HTERT RPE-1 (cell line): ENCODE measurements around the gene FAM89B.

Source experiments
- in situ Hi-C: fragments of 300-500 bp; cut with MboI; formaldehyde crosslinking; loops from 4 replicates; pipeline ENCODE4 v1.14.3; 2020; ENCODE audit warnings: low sequenced_read_pairs

FAM89B gene

DNA sequence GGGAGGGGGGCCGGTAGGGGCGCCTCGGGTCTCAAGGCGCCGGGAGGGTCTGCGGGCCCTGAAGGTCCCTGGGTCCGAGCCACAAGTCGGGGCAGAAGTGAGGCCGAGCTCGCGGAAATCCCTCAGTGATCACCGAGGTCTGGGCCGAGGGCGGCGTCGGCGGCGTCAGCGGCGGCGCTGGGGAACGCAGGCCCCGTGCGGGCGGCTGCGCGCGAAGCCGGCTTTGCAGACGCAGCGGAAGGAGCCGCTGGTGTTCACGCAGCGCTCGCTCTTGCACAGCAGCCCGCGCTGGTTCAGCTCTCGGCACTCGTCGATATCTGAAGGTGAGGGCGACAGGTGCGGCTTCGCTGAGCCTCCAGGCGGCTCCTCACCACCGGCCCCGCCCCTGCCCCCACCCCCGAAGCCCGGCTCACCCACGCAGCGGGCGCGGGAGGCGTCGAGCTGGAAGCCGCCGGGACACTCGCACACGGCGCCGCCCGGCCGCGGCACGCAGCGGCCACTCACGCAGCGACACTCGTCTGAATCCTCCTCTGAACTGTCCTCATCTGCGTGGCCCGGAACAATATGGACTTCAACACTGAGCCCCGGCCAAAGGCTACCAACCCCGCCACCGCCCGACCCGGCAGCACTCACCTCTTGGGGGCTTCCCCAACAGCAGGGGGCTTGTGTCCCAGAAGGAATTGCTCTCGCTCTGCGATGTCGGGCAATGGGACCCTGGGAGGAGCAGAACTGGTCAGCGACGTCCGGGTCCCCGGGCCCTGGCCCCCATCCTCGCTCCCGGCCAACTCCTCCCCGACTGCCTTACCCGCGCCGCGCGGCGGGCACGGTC, 33.2 kb upstream of the FAM89B start:
- in situ Hi-C loops = no loop called here

DNA sequence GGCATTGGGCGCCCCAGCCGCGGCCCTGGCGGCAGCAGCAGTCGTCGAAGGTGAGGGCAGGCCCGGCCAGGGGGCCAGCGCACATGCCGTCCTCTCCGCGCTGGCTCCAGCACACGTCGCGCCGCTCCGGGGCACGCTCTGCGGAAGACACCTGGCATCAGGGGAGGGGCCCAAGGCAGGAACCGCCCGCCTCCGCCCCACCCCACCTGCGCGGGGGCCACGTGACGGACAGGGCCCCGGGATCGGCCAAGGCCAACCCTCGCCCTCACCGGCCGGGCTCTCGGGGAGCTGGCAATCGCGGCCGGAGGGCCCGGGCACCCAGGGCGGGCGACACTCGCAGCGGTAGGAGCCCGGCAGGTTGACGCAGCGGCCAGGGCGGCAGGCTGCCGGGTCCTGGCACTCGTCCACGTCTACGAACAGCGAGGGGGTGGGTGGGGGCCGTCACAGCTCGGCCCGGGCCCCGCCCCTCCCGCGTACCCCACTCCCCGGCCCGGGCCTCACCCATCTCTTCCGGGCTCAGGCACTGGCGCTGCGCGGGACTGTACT, 32.5 kb upstream of the FAM89B start:
- in situ Hi-C loops = no loop called here

DNA sequence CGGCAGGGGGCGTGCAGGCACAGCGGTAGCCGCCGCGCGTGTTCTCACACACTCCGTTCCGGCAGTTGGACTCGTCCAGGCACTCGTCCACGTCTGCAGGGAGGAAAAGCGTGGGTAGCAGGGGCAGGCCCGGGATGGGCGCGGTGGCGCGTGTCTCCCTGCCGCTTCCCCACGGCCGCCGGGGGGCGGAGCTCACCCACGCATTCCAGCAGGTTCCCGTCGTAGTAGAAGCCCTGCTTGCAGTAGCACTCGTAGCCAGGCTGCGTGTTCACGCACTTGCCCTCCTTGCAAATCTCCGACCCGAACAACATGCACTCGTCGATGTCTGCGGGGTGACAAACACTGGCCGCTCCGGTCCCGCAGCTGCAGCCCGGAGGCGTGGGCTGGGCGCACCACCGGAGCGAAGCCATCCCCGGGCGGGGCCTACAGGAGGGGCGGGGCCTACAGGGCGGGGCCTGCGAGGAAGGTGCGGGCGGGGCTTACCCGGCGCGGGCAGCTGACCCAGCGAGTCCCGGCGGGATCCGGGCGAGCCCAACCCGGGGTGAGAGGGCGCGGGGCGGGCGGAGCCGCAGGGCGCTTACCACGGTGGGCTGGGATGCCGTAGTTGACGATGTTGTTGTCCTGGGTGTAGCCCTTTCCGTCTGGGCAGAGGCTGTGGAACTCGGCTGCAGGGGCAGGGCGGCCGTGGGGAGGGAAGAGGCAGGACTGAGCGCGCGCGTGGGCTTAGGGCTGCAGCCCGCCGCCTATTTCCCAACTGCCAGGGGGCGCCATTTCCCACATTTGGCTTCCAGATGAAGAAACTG, 31.8 kb upstream of the FAM89B start:
- in situ Hi-C loops = no loop called here

DNA sequence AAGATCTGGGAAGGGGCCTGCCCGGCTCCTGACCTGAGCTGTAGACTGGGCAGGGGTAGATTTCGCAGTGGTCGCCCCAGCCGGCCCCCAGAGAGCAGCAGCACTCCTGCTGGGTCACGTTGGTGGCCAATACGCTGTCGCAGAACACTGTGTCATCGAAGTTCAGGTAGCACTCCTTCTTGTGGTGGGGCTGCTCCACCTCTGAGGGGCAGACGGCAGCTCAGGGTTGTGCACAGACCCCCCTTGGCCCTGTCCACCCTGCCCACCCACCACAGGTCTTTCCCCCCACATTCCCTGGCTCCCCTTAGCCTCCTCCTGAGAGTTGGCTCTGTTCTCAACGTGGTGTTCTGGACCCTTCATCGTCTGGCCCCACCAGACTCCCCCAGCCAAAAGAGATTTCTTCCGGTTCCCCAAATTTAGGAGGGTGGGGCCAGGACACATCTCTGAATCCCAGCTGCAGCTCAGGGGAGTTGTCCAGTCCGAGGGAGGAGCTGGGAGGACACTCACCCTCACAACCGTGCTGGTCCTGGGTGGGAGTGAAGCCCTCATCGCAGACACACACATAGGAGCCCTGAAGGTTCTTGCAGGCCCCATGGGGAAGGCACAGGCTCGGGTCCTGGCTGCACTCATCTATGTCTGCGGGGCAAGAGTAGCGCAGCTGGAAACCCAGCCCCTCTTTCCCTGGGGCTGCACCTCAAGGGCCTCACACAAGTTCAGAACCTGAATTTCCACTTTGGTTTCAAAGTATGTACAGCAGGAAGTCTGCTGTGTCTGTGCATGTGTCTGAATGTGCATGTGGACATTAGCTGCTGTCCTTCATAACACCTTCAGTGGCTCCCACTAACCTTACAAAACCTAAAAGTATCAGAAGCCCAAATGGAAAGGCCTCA, 31.0 kb upstream of the FAM89B start:
- in situ Hi-C loops = no loop called here

DNA sequence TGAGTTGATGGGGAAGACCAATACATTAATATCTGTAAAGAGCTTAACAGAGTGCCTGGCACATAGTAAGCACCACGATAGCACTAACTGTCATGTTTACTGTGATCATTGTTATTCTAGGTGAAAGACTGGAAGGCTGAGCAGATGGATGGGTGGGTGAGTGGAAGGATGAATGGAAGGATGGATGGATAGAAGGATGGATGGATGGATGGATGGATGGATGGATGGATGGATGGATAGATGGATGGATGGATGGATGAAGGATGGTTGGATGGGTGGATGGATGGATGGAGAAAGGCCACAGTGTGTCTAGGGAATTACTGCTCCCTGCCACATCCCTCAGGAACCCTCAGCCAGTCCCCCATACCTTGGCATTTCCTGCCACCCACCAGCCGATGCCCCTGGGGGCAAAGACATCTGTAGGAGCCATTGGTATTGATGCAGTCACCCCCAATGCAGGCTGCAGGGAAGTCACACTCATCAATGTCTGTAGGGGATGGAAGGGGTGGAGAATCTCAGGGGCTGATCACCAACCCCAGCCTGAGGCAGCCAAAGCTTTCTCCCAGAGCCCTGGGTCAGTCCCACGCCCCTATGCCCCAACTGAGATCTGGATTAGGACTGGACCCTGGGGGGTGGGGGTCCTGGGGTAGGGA, 29.5 kb upstream of the FAM89B start:
- in situ Hi-C loops = no loop called here

DNA sequence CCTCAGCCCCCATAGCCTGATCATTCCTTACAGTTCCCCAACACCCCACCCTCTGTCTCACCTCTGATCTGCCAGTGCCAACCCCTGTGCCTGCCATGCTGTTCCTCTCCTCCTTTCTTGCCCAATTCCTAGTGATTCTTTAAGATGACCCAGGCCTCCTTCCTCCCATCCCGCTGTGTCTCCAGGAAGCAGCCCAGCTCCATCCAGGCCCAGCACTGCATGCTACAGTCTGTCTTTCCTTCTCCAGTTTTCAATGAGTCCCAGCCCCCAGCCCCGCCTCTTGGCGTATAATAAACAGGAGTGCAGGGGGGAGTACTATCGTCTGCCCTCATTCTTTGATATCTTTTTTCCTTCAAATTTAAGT, 26.5 kb upstream of the FAM89B start:
- in situ Hi-C loops = no loop called here

DNA sequence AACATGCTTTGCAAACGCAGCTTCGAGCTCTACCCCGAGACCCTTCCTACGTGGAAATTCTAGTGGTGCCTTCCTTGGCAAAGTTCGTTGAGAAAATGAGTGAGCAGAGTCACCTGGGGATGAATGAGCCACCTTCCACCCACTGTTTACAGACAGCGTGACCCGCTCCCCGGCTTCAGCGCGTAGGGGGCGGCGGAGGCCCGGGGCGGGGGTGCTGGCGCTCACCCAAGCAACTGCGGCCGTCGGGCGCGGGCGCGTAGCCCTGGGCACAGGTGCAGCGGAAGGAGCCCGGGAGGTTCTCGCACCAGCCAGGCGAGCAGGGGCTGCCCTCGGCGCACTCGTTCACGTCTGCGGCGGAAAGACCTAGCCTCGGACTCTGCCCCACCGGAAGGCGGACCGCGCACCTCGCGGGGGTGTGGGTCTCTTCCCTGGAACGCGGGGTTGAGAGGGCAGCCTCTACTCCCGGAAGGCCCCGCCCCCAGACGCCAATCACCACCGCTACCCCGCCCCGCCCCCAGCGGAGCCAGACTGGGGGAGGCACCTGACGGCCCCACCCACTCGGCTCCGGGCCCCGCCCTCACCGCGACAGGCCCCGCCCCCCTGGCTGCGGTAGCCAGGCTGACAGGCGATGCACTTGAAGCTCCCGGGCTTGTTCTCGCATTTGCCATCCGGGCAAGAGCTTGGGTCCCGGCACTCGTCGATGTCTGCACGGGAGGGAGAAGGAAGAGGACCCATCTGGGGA, 25.9 kb upstream of the FAM89B start:
- in situ Hi-C loops = no loop called here

DNA sequence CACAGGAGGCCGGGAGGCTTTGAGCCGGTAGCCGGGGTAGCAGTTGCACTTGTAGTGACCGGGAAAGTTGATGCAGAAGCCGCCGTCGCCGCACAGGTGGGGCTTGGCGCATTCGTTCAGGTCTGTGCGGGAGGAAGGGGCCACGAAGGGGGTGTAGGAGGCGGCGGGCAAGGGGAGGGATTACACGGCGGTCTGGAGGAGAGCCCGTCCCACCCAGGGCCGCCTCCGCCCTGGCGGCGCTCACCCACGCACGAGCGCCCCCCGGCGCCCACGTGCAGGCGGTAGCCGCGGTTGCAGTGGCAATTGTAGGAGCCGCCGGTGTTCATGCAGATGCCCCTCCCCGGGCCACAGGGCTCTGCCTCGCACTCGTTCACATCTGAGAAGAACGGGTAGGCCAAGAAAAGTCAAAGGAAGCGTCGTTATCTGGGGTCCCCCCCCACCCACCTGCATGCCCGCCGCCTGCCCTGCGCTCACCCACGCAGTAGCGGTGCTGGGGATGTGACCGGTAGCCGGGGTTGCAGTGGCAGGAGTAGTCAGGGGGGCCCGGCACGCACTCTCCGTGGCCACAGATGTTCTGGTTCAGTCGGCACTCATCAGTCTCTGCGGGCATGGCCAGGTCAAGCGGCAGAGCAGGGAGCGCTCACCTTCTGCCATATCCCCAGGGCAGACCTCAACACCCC, 24.8 kb upstream of the FAM89B start:
- in situ Hi-C loops = no loop called here

DNA sequence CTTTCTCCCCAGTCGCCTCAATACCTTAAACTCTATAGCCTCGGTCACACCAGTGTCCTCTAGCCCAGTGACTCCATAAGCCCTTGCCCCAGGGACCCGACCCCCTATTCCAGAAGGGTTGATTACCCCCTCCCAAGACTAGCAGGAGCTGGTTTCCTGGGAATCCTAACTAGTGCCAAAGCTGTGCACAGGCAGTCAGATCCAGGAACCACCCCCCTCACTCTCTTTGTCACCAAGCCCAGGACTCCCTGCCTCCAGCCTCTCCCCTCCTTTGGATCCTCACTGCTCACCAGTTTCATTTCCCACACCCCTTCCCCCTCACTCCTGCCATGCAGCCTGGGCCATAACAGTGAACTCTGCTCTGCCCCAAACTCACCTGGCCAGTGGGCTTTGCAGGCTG, 23.9 kb upstream of the FAM89B start:
- in situ Hi-C loops = no loop called here

DNA sequence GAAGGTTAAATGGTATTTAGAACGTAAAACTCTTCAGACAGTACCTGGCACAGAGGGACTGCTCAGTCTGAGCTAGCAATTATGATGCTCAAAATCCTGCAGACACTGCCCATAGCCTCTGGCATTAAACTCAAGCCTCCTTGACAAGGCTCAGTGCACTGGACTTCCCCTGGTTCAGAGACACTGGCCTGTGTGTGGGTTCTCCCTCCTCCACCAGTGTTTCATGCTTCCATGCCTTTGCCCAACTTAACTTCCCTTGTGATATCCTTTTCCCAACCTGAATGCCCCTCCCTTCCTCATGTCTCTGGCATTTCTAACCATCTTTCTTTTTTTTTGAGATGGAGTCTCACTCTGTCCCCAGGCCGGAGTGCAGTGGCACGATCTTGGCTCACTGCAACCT, 23.2 kb upstream of the FAM89B start:
- in situ Hi-C loops = no loop called here

DNA sequence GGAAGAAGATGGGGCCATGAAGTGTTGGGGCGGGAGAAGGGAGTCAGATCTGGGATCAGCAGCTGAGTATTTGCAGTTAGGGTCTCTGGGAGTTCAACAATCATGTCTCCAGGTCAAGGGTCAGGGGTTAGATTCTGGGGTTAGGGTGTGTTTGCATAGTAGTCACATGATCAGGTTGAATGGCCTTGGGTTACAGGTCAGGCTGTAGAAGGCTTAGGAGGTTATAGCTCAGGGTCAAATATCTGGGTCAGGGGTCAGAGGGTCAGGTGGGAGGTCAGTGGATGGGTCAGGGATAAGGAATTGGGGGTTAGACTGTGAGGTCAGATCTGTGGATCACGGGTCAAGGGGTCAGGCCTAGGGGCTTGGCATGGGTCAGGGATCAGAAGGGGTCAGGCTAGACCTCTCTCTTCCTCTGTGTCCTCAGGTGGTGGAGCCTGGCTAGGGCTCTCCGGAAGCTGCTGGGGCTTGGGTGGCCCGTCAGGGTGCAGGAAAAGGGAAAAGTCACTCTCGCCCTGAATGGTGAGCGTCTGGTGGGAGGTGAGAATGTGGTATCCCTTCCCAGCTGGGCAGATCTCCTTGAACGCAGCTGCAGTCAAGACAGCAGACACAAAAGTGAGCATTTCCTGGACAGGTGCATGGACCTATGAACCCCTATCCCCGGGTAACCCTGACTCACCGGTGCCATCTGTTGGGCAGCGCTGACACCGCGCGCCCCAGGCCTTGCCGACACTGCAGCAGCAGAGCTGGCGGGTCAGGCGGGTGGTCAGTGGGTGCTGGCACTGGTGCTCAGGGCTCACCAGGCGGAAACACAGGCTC, 20.6 kb upstream of the FAM89B start:
- in situ Hi-C loops = no loop called here

DNA sequence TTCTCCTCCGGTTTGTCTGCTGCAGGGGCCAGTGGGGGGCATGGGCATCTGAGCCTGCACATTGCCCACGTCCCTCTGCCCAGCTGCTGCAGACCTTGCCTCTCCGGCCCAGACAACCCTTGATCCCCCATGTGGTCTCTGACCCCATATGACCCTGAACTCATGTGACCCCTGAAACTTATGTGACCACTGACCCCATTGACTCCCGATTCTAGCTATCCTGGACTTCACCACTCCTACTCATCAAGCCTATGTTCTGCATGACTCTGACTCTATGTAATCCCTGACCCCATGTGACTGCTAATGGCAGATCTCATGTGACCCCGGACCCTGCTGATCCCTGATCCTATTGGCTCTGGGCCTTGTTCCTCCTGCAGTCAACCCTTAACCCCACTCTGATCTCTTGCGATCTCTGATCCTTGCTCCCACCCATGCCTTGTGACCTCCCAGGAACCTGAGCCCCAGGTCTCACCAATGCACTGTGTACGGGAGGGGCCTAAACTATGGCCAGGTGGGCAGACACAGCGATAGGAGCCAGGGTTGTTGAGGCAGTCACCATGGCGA, 19.9 kb upstream of the FAM89B start:
- in situ Hi-C loops = no loop called here

DNA sequence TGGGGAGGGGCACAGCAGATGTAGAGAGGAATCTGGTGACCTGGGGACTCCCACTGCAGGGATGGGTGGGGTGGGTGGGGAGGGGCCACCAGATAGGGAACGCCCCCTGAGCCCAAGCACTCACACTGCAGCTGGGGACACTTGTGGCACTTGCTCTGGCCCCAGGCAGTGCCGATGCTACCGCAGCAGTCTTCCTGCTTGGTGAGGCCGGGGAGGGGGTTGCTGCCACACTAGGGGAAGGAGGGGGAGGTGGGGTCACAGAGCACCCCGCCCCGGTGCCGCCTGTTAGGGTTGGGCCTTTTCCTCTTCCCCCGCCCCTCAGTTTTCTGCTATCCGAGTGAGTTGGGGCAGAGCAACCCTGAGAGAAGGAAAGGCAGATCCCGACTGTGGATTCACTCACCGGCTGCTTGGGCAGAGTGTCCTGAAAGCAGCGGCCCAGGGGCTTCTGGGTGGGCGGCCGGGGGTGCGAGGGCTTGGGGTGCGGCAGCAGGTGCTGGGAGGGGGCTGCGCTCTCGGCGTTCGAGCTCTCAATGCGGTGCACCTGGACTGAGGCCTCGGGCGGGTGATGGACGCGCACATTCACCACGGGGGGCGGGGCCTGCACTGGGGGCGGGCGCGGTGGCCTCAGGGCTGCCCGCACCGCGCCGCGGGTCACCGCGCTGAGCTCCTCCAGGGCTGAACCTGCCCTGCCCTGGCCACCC, 18.9 kb upstream of the FAM89B start:
- in situ Hi-C loops = no loop called here

DNA sequence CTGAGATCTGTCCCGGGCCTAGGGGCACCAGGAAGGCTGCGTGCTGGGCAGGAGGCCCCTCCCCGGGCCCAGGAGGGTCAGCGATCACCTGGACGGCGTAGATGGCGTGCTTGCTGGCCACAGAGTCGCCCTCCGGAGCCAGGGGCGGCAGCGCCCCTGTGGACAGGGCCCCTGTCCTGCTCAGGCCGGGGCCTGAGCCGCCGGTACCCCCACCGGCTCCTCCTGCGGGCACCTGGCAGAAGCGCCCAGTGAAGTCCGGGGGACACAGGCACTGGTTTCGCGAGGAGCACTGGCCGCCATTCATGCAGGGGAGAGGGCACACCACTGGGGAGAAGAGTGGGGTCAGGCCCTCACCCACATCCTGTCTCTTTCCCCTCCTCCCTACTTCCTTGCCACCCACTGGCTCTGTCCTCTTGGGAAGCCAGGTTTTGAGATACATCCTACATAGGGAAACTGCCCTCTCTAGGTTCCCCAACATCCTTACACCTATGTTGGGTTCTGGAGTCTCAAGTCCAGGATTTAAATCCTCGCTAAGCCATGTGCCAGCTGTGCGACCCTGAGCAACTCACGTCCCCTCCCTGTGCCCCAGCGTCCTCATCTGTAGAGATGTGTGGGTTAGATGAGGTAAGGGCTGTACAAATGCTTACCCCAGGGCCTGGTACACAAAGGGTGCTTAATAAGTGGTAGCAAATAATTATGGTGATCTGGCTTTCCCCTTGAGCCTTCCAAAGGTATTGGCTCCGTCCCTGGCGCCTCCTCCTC, 18.1 kb upstream of the FAM89B start:
- in situ Hi-C loops = no loop called here

DNA sequence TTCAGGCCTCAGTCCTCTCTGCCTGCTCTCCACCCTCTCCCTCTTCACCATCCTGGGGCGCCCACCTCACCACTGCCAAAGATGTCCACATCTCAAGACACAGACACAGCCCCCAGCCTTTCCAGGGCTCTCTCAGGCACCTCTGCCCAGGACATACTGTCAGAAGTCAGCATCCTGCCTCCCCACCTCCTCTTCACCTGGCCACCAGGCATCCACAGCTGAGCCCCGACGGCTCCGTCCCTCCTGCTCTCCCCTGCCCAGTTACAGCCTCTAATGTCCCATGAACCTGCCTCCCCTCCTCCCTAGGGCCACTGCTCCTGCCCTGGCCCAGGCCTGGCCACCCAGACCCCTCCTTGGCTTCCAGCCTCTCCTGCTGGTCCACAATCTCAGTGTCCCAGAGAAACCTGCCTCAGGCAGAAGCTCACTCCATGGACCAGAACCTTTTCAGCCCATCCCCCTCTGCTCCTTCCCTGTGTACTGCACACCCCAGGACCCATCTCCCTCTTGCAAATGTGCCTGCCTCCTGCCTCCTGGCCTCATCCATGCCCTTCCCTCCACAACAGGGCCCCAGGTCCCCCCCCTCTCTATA, 17.4 kb upstream of the FAM89B start:
- in situ Hi-C loops = no loop called here

DNA sequence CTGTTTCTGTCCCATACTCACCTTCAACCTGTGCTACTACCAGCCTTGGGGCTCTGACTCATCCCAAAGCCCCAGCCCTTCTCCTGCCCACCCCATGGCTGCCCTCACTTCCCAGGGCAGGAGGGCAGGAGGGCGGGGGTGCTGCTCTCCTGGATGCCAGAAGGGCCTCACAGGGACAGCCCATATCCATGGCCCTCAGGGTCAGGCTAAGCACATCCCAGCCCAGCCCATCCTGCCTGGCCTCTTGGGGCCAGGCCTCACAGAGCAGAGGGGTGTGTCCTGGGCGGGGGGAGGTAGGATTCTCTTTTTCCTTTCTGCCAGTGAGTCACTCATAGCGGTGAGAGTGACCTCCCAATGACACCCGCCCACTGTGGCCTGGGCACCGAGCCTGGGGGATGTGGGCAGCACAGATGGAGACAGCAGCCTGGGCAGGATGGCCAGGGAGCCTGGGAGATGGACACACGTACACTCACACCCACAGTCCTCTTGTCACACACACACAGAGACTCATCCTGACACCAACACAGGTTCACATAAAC, 16.6 kb upstream of the FAM89B start:
- in situ Hi-C loops = no loop called here
